GM19035 (cell line): Measurements from ENCODE around the gene MYCN.
"Not testable (repeated sequence)": the region's sequence is repeated elsewhere in the genome, so short reads cannot be mapped to it uniquely, and the experiment has no call there.

Source experiments
- ATAC-seq: cut with Tn5 transposase; IDR thresholded peaks from one replicate; pipeline ENCODE4 v1.9.1; 2021; ENCODE audit not compliant: unreplicated experiment

The MYCN gene

DNA sequence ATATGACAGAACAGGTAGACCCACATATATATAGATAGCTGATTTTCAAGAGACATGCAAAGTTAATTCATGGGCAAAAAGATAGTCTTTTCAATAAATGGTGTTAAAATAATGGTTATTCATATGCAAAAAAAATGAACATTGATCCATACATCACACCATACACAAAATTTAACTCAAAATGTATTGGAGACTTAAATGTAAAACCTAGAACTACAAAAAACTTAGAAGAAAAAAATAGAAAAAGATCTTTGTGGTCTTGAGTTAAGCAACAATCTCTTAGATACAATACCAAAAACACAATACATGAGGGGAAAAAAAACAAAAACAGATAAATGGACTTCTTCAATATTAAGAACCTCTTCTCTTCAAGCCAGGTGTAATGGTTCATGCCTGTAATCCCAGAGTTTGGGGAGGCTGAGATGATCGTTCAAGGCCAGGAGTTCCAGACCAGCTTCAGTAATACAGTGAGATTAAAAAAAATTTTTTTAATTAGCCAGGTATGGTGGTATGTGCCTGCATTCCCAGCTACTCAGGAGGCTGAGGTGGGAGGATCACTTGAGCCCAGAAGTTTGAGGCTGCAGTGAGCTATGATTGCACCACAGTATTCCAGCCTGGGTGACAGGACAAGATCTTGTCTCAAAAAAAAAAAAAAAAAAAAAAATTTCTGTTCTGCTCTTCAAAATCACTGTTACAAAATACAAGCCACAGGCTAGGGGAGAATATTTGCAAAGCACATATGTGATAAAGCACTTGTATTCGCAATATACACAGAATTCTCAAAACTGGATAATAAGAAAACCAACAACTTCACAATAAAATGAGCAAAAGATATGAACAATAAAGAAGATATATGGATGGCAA lies 32.7 kb upstream of the MYCN start:
- no peak for ATAC-seq

- no peak for ATAC-seq
Measured at GRCh38 chr2:15908371-15908770, 32.0 kb upstream of the MYCN start.

DNA sequence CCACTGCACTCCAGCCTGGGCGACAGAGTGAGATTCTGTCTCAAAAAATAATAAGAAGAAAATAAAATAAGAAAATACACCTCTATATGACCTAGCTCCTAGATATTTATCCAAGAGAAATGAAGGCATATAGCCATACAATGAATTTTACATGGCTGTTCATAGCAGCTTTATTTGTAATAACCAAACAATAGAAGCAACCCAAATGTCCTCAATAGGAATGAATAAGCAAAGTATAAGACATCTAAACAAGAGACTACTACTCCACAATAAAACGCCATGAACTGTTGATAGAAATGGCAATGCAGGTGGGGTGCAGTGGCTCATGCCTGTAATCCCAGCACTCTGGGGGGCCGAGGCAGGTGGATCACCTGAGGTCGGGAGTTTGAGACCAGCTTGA lies 31.2 kb upstream of the MYCN start:
- ATAC-seq = no peak

- ATAC-seq = no peak
Measured at GRCh38 chr2:15909736-15910135, 30.6 kb upstream of the MYCN start.

DNA sequence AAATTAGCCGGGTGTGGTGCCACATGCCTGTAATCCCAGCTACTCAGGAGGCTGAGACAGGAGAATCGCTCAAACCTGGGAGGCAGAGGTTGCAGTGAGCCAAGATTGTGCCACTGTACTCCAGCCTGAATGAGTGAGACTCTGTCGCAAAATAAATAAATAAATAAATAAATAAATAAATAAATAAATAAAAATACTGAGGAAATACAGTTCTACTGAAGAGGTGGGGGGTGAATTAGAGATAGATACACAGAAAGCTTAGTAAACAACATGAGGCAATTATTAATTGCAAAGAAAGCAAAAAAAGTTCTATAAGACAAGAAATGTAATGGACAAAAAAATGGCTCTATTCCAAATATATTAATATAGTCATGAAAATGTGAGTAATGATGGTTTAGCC lies 29.1 kb upstream of the MYCN start:
- not testable (repeated sequence) for ATAC-seq

DNA sequence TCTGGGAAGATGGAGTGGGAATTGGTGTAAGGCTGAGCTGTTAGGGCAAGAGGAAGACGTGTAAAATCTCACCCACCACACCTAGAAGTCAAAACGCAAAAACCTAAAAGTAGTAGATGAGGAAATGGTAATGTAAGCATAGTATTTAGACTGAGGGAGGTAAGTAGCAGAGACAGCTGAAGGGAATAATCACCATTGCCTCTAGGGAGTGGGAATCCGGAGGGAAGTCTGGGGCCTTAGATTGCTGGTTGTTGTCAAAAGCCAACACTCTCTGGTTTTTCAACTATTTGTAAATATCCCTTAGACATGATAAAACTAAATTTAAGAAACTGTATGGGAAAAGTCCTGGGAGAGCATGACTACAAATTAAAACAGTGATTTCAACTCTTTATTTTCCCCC lies 28.7 kb upstream of the MYCN start:
- ATAC-seq = no peak

DNA sequence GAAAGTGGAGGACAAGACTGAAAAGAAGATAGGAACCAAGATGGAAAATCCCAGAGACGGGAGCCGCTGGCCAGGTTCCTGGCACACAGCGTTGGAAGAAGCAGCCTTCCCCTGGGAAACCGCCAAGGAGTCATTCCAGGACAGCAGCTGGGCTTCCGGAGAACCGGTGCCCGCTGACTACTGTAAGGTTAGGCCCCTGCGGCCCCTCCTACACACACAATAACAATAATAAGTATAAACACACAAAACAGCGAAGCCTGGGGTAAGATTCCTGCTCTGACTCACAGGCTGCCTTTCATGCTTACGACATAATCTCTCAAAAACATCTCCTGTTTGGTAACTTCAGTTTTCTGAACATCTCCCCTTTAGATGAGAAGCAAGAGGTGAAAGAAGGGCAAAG lies 28.1 kb upstream of the MYCN start:
- no peak for ATAC-seq

DNA sequence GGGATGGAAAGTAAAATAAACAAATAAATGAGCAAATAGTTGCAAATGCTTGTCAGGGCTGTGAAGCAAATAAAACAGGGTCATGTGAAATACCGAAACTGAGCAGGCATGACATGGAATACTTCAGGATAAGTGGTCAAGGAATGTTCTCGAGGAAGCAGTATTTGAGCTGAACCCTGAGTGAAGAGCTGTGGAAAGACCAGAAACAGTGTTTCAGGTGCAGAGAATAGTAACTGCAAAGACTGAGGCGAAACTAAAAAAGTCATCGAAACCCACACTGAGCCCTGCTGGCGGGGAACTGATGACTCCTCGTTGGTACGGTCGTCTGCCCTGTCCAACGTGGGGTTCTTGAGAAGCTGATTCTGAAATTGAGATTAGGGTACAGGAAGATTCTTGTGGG lies 27.2 kb upstream of the MYCN start:
- no peak for ATAC-seq

DNA sequence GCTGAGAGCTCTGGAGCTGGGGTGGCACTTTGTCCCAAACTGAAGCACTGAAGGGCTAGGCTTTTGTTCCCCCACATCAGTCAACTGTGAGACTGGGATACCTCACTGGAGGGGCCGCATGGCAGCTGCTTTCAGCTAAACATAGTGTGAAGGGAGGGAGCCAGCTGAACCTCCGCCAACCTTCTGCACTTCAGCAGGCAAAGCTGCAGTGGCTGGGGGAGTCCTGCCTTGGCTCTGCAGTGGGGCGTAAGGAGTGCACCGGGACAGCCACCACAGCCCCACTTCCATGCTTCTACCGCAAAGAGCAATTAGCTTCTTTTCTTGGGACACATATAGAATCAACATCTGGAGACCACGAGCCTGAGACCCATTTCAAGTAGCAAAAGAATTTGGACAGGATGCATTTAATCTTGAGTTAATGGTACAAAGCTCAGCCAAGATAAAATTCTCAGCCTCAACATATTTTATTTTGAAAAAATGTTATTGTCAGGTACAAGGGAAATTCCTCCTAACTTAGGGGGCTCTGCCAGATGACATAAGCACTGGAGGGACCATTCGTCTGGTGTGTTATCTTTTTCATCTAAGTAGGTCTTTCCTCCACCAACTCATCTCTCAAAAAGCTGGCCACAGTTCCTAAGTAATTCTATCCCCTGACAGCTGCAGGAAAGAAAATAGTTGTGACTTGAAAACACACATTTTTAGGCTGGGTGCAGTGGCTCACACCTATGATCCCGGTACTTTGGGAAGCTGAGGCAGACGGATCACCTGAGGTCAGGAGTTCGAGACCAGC lies 25.6 kb upstream of the MYCN start:
- no peak for ATAC-seq

- not testable (repeated sequence) for ATAC-seq
Measured at GRCh38 chr2:15915546-15915945, 24.8 kb upstream of the MYCN start.

DNA sequence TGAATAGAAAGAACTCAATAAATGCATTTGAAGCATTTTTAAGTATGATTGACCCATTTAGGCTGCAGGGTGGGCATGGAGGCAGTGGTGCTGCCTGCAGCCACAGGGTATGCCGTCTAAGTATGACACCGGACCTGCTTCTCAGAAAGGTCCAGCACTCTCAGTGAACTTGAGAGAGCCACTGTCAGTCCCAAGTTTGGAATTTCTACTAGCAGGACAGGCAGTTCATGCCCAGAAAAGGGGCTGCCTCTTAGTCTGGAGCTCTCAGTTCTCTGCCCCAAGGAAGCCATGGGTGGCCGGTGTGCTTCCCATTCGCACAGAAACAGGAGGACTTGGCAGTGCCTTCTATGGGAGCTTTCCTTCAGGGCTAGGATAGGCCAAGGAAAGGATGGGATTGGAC lies 24.0 kb upstream of the MYCN start:
- no peak for ATAC-seq

DNA sequence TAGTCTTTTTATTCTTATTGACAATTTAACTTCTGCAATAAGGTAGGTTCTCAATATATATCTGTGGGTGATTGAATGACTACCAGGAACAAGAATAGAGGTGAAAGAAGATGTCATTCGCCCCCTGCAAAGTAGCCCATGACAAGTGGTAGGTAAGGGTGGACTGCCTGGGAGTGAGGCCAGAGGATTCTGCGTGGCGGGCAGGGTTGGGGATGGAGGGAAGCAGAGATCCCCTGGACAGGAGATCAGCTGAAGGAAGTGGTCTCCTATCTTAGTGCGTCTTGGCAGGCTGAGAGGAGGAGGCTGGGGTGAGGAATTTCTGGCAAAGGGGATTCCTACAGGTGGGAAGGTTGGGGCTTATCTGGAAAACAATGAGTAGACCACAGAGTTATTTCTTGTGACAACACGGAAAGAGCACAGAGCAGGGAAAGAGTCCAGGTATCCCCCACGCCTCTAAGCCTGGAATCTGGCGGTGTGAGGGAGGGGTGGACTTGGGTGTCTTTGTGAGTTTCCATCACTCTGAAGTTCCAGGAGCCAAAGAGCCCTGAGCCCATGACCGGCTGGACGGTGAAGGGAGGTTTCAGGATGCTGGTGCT lies 21.5 kb upstream of the MYCN start:
- ATAC-seq = no peak

GRCh38 chr2:15919716-15920434 lies 20.5 kb upstream of the MYCN start:
- no peak for ATAC-seq

GRCh38 chr2:15920696-15921095 lies 19.7 kb upstream of the MYCN start:
- ATAC-seq = no peak

DNA sequence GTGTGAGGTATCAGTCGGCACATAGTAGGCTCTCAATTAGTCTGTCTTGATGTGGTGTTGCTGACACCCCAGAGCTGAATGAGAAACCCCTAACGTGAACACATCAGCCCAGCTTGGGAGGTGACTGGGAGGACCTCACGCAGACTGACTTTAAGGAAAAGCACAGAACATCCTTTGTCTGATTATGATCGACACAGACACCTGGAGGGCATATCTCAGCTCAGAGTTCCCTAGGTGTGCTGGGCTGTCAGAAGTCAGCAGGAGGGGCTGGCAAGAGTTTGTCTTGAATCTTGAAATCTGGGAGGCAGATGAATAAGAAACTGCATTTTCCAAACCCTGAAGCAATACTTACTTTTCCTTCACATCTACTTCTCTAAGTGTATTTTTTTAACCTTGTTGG lies 16.8 kb upstream of the MYCN start:
- no peak for ATAC-seq

GRCh38 chr2:15925819-15926218 lies 14.5 kb upstream of the MYCN start:
- ATAC-seq = no peak

DNA sequence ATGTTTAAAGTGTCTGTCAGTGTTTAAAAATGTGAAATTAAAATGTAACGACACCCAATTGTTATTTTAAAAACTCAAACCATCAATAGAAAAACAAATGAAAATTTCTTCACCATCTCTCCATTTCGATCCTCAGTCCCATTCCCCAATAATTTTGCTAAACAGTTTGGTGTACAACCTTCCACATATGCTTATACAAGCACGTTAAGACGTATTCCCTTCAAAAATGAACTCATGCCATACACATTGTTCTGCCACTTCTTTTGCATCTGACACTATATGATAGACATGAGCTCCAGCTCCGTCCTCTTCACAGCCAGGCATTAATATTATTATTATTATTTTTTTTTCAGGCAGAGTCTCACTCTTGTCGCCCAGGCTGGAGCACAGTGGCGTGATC lies 14.1 kb upstream of the MYCN start:
- no peak for ATAC-seq

- ATAC-seq = no peak
Measured at GRCh38 chr2:15927551-15928218, 12.7 kb upstream of the MYCN start.

DNA sequence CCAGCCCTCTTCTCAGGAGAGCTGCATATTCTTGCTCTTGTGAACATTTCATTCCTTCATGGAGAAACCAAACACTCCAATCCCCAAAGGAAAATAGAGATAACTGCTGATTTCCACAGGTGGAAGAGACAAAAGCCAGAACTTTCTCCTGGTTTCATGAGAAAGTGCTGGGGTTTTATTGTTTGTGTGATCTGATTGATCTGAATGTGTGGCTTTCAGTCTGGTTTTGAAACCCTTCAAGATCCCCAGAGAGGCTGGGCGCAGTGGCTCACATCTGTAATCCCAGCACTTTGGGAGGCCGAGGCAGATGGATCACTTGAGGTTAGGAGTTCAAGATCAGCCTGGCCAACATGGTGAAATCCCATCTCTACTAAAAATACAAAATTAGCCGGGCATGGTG lies 11.3 kb upstream of the MYCN start:
- ATAC-seq = not testable (repeated sequence)

DNA sequence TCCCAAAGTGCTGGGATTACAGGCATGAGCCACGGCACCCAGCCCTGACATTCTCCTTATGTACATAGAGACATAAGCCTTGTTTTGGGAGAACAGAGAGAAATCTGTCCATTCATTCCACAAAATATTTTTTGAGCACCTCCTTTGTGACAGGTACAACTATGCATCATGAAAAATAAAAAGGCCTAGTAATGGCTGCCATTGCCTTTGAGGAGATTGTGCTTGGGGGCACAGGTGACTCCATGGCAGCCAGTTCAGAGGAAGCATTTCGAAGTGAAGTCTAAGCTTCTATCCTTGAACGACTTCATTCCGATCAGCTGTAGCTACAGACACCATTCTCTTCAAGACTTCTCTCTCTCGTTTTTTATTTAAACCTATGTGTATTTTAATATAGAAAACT lies 10.5 kb upstream of the MYCN start:
- ATAC-seq = no peak
